GM12873 (cell line): ENCODE measurements around the gene NCOA7.

Experiments
- CTCF ChIP-seq: IDR thresholded peaks from 2 replicates; pipeline ENCODE4 v1.5.1; 2012; ENCODE audit warnings: low read depth, mild to moderate bottlenecking, moderate library complexity, low read length, control low read depth; ENCODE audit not compliant: insufficient read depth; ENCODE audit errors: missing control alignments

Gene NCOA7

GRCh38 chr6:125939026-125939425 lies 148.3 kb downstream of the NCOA7 start:
- no peak for TF ChIP-seq CTCF

GRCh38 chr6:125939791-125940190 lies 149.0 kb downstream of the NCOA7 start:
- no peak for TF ChIP-seq CTCF

- no peak for TF ChIP-seq CTCF
Measured at GRCh38 chr6:125940247-125941041, 149.7 kb downstream of the NCOA7 start.

GRCh38 chr6:125942672-125943527 lies 152.1 kb downstream of the NCOA7 start:
- no peak for TF ChIP-seq CTCF

GRCh38 chr6:125943528-125944433 lies 153.0 kb downstream of the NCOA7 start:
- TF ChIP-seq CTCF, result no peak

GRCh38 chr6:125944434-125944816 lies 153.7 kb downstream of the NCOA7 start:
- no peak for TF ChIP-seq CTCF
